ENCODE results near the gene ABCE1.
A peak's percentile ranks its signal among the peaks of the same experiment; 100 is the strongest.

Gene ABCE1

GRCh38 chr4:145083891-145084605, 14.1 kb upstream of the ABCE1 start:
- no peak for DNase-seq (ENCODE audit: insufficient read length, low spot score)
- TF ChIP-seq CTCF (IDR thresholded peaks at IDR 0.05; ENCODE audit: insufficient read depth, missing control alignments), result no peak
- FAIRE-seq, result no peak

- DNase-seq (ENCODE audit: insufficient read length, low spot score), result no peak
- FAIRE-seq, result peak; percentile 79
These were observed 7.7 kb upstream of the ABCE1 start for GRCh38 chr4:145090380-145090779.

GRCh38 chr4:145093638-145094037, 4.5 kb upstream of the ABCE1 start:
- FAIRE-seq (no peak), DNase-seq (ENCODE audit: insufficient read length, low spot score) (no peak)
- no peak for TF ChIP-seq CTCF (IDR thresholded peaks at IDR 0.05; ENCODE audit: insufficient read depth, missing control alignments)

More at GRCh38 chr4:145090380-145090779, 7.7 kb upstream of the ABCE1 start:
- no peak for TF ChIP-seq CTCF (IDR thresholded peaks at IDR 0.05; ENCODE audit: insufficient read depth, missing control alignments)

- no peak for TF ChIP-seq CTCF (IDR thresholded peaks at IDR 0.05; ENCODE audit: insufficient read depth, missing control alignments)
- no peak for DNase-seq (ENCODE audit: insufficient read length, low spot score)
- peak; percentile 35 for FAIRE-seq
These were observed 735 bp upstream of the ABCE1 start for GRCh38 chr4:145097331-145097820.

- no peak for FAIRE-seq
- no peak for DNase-seq (ENCODE audit: insufficient read length, low spot score)
- no peak for TF ChIP-seq CTCF (IDR thresholded peaks at IDR 0.05; ENCODE audit: insufficient read depth, missing control alignments)
These were observed 545 bp downstream of the ABCE1 start for GRCh38 chr4:145098675-145099037.

- DNase-seq (ENCODE audit: insufficient read length, low spot score), result no peak
- TF ChIP-seq CTCF (IDR thresholded peaks at IDR 0.05; ENCODE audit: insufficient read depth, missing control alignments), result no peak
- FAIRE-seq, result no peak
These were observed 1.5 kb downstream of the ABCE1 start for GRCh38 chr4:145099653-145100052.

- FAIRE-seq (no peak), DNase-seq (ENCODE audit: insufficient read length, low spot score) (no peak)
- no peak for TF ChIP-seq CTCF (IDR thresholded peaks at IDR 0.05; ENCODE audit: insufficient read depth, missing control alignments)
These were observed 3.0 kb downstream of the ABCE1 start for GRCh38 chr4:145101091-145101490.

Measured in D721Med (cell line).